B cell (primary cell): Measurements from ENCODE around the gene KIF18A. TPM values are rescaled to one million over a fixed set of nuclear protein-coding genes. Genes with fewer than 3 reads are reported as not detected.
"Not testable (repeated sequence)": the region's sequence is repeated elsewhere in the genome, so short reads cannot be mapped to it uniquely, and the experiment has no call there.

Source experiments
- ATAC-seq: fragments of 200-7000 bp; cut with Tn5 transposase; one replicate; pipeline ENCODE4 v1.10.0; 2021; ENCODE audit warnings: low read depth, mild to moderate bottlenecking, moderate number of reproducible peaks, moderate library complexity
- CTCF ChIA-PET: fragments of 350-600 bp; sonication (Branson Sonifier 250); formaldehyde crosslinking; loops from one replicate; lab custom pipeline; 2021; ENCODE audit warnings: antibody characterized with exemption, inconsistent platforms; lab: Charles Lee
- POLR2A ChIA-PET: fragments of 350-600 bp; sonication (Branson Sonifier 250); formaldehyde crosslinking; loops from one replicate; lab custom pipeline; 2021; ENCODE audit warnings: antibody characterized with exemption; lab: Charles Lee
- DNase-seq: peaks from one replicate; pipeline ENCODE4 v3.0.0; 2013
- H2AFZ ChIP-seq: 2 replicates; pipeline ENCODE4 v1.6.1; 2012; ENCODE audit warnings: mild to moderate bottlenecking, low read depth, low read length; ENCODE audit not compliant: insufficient read depth, poor library complexity, severe bottlenecking
- H3K27ac ChIP-seq, 2 donors: 1 replicate in 1 of 2; 2 replicates in 1 of 2; pipeline ENCODE4 v1.5.1; 2012 to 2013; ENCODE audit warnings: low read length in 2 of 2, mild to moderate bottlenecking in 2 of 2, moderate library complexity in 1 of 2
- H3K27me3 ChIP-seq, 4 experiments: fragments of 200-600 bp in 1 of 4; sonication (generic) in 1 of 4; replicated peaks in 1 of 4; 1 replicate in 2 of 4; 2 replicates in 2 of 4; pipeline versions ENCODE4 v1.6.1 to v1.7.0; 2013 to 2016; ENCODE audit warnings: low read length in 3 of 4, mild to moderate bottlenecking in 2 of 4, mixed read lengths in 1 of 4, moderate library complexity in 1 of 4; ENCODE audit not compliant: insufficient read depth in 4 of 4, control insufficient read depth in 3 of 4; ENCODE audit errors: control extremely low read depth in 1 of 4
- H3K36me3 ChIP-seq, 2 experiments: replicated peaks in 1 of 2; 1 replicate in 1 of 2; 2 replicates in 1 of 2; pipeline versions ENCODE4 v1.6.1 to v1.7.1; 2013; ENCODE audit warnings: low read length in 1 of 2; ENCODE audit not compliant: insufficient read depth in 2 of 2, control insufficient read depth in 1 of 2; ENCODE audit errors: control extremely low read depth in 1 of 2, extremely low read depth in 1 of 2
- H3K4me1 ChIP-seq, 2 donors: fragments of 200-600 bp in 1 of 2; sonication (generic) in 1 of 2; 1 replicate in 1 of 2; 2 replicates in 1 of 2; pipeline versions ENCODE4 v1.5.1 to v1.6.1; 2013 to 2017; ENCODE audit warnings: low read length in 2 of 2; ENCODE audit not compliant: control insufficient read depth in 2 of 2, insufficient read depth in 2 of 2
- H3K4me2 ChIP-seq: replicated peaks from 2 replicates; pipeline ENCODE3; 2012; ENCODE audit warnings: mild to moderate bottlenecking, low read depth, low read length; ENCODE audit not compliant: poor library complexity, severe bottlenecking
- H3K4me3 ChIP-seq, 5 experiments: fragments of 200-600 bp in 1 of 5; sonication (generic) in 1 of 5; 1 replicate in 3 of 5; 2 replicates in 2 of 5; pipeline versions ENCODE4 v1.5.1 to v1.7.0; 2011 to 2016; ENCODE audit warnings: low read length in 4 of 5, mild to moderate bottlenecking in 4 of 5, low read depth in 2 of 5, control low read depth in 1 of 5, moderate library complexity in 1 of 5; ENCODE audit not compliant: insufficient read depth in 1 of 5; ENCODE audit errors: control extremely low read depth in 1 of 5, extremely low read depth in 1 of 5
- H3K79me2 ChIP-seq: fragments of 200-600 bp; sonication (generic); one replicate; pipeline ENCODE4 v1.6.0; 2016; ENCODE audit warnings: low read length; ENCODE audit not compliant: control insufficient read depth, insufficient read depth
- H3K9ac ChIP-seq: fragments of 200-600 bp; sonication (generic); 2 replicates; pipeline ENCODE4 v1.6.1; 2017; ENCODE audit warnings: mild to moderate bottlenecking, low read length, moderate library complexity
- H3K9me3 ChIP-seq, 3 donors: one replicate each; pipeline versions ENCODE4 v1.6.1 to v1.7.1; 2013; ENCODE audit warnings: low read length in 2 of 3; ENCODE audit not compliant: control insufficient read depth in 2 of 3, insufficient read depth in 1 of 3; ENCODE audit errors: control extremely low read depth in 1 of 3
- H4K20me1 ChIP-seq: 2 replicates; pipeline ENCODE4 v1.6.0; 2012; ENCODE audit warnings: mild to moderate bottlenecking, low read length; ENCODE audit not compliant: insufficient read depth, control insufficient read depth, poor library complexity, severe bottlenecking
- H3K27ac Mint-ChIP-seq: one replicate; pipeline ENCODE4 v1.8.0; 2021; ENCODE audit warnings: mixed read lengths
- H3K27me3 Mint-ChIP-seq: one replicate; pipeline ENCODE4 v1.8.0; 2021; ENCODE audit warnings: mixed read lengths
- H3K4me1 Mint-ChIP-seq: one replicate; pipeline ENCODE4 v1.8.0; 2021; ENCODE audit warnings: mixed read lengths
- H3K4me3 Mint-ChIP-seq: one replicate; pipeline ENCODE4 v1.8.0; 2021; ENCODE audit warnings: mixed read lengths
- H3K9me3 Mint-ChIP-seq: one replicate; pipeline ENCODE4 v1.8.0; 2022; ENCODE audit warnings: mixed read lengths; ENCODE audit not compliant: insufficient read depth
- CTCF ChIP-seq: fragments of 200-600 bp; IDR thresholded peaks from one replicate; pipeline ENCODE4 v1.8.0; 2022; ENCODE audit warnings: antibody characterized with exemption, mild to moderate bottlenecking
- EZH2 ChIP-seq: IDR thresholded peaks from 2 replicates; pipeline ENCODE4 v1.6.1; 2012; ENCODE audit warnings: borderline replicate concordance, low read depth, mild to moderate bottlenecking, moderate library complexity, low read length; ENCODE audit not compliant: insufficient read depth, poor library complexity, severe bottlenecking
- WGBS: methylation state at CpG from one replicate; pipeline ENCODE4 v1.1.5; 2013; ENCODE audit warnings: missing lambda C conversion rate; ENCODE audit not compliant: insufficient coverage; 5-methylcytosine and 5-hydroxymethylcytosine counted together
- intact Hi-C: fragments of 100-400 bp; cut with micrococcal nuclease; formaldehyde crosslinking; loops from one replicate; pipeline ENCODE4 v1.10.0; 2022
- polyA plus RNA-seq: library from polyadenylated mRNA; depleted of rRNA; stranded (reverse); fragments of >200 nt; gene quantifications from 2 replicates; pipeline ENCODE4 v1.2.3, GENCODE V29; 2012
- total RNA-seq, 2 donors: library from RNA; stranded (reverse); fragments of 120-200 nt in 1 of 2; gene quantifications; 1 replicate in 1 of 2; 2 replicates in 1 of 2; pipeline versions ENCODE4 v1.2.3 to v1.2.4, GENCODE V29; 2013 to 2022

KIF18A gene
- total and polyA plus RNA-seq, 2 donors (not counting 1 experiment from before 2014, with no cell fraction given) = 0.84 to 4.1 TPM

GRCh38 chr11:28090052-28090749, 17.8 kb downstream of the KIF18A start:
- Mint-ChIP-seq H3K4me3 (no peak overlapping the region), H3K27me3 (no peaks in the 10 kb centered on the region), H3K27ac (no peak overlapping the region), H3K9me3 (no peaks in the 10 kb centered on the region), H3K4me1 (no peaks in the 10 kb centered on the region)
- H3K4me3 ChIP-seq = no peak overlapping the region
- no peaks in the 10 kb centered on the region for H3K9me3 ChIP-seq
- no peaks in the 10 kb centered on the region for H3K79me2 ChIP-seq
- ChIA-PET CTCF (no interaction called here), POLR2A (no interaction called here)
- no peak for ATAC-seq
- H3K9ac ChIP-seq = no peak overlapping the region
- intact Hi-C loops = no loop called here
- no CpG with 5 or more reads among the region's 2 CpGs for WGBS
- no peaks in the 10 kb centered on the region for H3K27me3 ChIP-seq
- no peak for DNase-seq
- H2AFZ ChIP-seq = no peak overlapping the region
- peaks cover 0 to 1% of the 10 kb centered on the region in 2 experiments for H3K36me3 ChIP-seq
- no peaks in the 10 kb centered on the region for H3K4me1 ChIP-seq
- H3K27ac ChIP-seq = no peak overlapping the region
- TF ChIP-seq CTCF = no peak
- no peak for TF ChIP-seq EZH2
- H3K4me2 ChIP-seq = no peak overlapping the region
- H4K20me1 ChIP-seq = no peaks in the 10 kb centered on the region

- ATAC-seq (no peak), DNase-seq (no peak)
- CTCF ChIA-PET = no interaction called here
- Histone ChIP-seq H3K9me3 (no peaks in the 10 kb centered on the region), H3K27ac (no peak overlapping the region), H3K4me2 (no peak overlapping the region), H3K4me1 (no peaks in the 10 kb centered on the region), H3K9ac (no peak overlapping the region), H3K27me3 (no peaks in the 10 kb centered on the region), H3K36me3 (peaks cover 0 to 1% of the 10 kb centered on the region in 2 experiments), H3K4me3 (no peak overlapping the region), H2AFZ (no peak overlapping the region), H4K20me1 (no peaks in the 10 kb centered on the region), H3K79me2 (no peaks in the 10 kb centered on the region)
- Mint-ChIP-seq H3K4me3 (no peak overlapping the region), H3K27me3 (no peaks in the 10 kb centered on the region), H3K4me1 (no peaks in the 10 kb centered on the region), H3K9me3 (no peaks in the 10 kb centered on the region), H3K27ac (no peak overlapping the region)
- TF ChIP-seq EZH2 (no peak), CTCF (no peak)
- POLR2A ChIA-PET = no interaction called here
- intact Hi-C loops = no loop called here
- WGBS = no CpG with 5 or more reads among the region's 5 CpGs
These were observed 18.6 kb downstream of the KIF18A start for GRCh38 chr11:28089378-28089777.

DNA sequence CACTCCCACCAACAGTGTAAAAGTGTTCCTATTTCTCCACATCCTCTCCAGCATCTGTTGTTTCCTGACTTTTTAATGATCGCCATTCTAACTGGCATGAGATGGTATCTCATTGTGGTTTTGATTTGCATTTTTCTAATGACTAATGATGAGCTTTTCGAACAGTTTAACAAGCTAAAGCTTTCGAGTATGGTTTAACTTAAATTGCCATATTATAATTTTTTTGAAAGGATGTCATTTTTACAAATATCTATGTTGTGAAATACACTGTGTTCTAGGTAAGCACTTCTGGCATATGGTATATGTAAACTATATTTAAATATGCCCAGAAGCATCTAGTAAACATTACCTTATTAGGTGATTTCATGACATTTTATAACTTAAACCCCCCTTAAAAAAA, 20.3 kb downstream of the KIF18A start:
- H3K4me2 ChIP-seq, H3K4me1 Mint-ChIP-seq, H3K27ac Mint-ChIP-seq, POLR2A ChIA-PET, H3K79me2 ChIP-seq, H3K9me3 Mint-ChIP-seq, H3K9me3 ChIP-seq, H3K4me3 Mint-ChIP-seq, CTCF ChIA-PET, H3K9ac ChIP-seq, ATAC-seq, H3K27me3 ChIP-seq, H2AFZ ChIP-seq, intact Hi-C loops, H4K20me1 ChIP-seq, H3K4me3 ChIP-seq, H3K27me3 Mint-ChIP-seq, DNase-seq, H3K4me1 ChIP-seq, H3K36me3 ChIP-seq, H3K27ac ChIP-seq: not testable (repeated sequence)
- WGBS = no CpG with 5 or more reads among the region's 3 CpGs
